H1 (cell line): ENCODE data around the gene THRB.

ENCODE experiments used
- POLR2AphosphoS5 ChIP-seq: IDR thresholded peaks from 2 replicates; pipeline ENCODE4 v1.6.1; 2011; ENCODE audit warnings: low read depth, low read length
- TF ChIP-seq, protein P1 (sequence below): fragments of 300-600 bp; sonication (generic); IDR thresholded peaks from 2 replicates; pipeline ENCODE4 v1.7.1; 2012; ENCODE audit warnings: low read length, moderate library complexity, mild to moderate bottlenecking, inconsistent platforms; ENCODE audit not compliant: insufficient replicate concordance

DNA sequence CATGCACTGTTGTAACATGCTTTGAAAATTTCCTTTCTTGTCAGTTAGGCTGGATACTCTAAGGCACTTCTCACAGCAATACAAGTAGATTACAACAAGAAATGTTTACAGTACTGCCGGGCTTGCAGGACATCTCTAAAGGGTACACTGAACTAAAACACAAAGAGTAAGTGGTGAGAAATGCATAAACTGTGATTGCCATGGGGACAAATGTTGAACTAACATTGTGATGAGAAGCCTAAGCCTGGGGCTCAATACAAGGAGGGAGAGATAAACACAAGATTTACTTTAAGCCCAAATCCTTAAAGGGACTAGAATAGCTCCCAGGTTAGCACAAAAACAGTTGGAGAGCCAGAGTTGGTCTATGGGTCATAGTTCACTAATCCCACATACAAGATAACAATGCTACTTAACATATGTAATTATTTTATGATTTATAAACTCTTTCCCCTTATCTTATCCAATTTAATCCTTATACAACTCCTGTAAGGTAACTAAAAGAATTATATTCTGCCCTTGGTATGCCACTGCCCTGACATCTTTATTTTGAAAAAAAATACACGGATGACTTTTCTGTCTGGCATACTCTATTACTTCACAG, 126.9 kb downstream of the THRB start:
- TF ChIP-seq POLR2AphosphoS5, result no peak
- TF ChIP-seq, protein P1, sequence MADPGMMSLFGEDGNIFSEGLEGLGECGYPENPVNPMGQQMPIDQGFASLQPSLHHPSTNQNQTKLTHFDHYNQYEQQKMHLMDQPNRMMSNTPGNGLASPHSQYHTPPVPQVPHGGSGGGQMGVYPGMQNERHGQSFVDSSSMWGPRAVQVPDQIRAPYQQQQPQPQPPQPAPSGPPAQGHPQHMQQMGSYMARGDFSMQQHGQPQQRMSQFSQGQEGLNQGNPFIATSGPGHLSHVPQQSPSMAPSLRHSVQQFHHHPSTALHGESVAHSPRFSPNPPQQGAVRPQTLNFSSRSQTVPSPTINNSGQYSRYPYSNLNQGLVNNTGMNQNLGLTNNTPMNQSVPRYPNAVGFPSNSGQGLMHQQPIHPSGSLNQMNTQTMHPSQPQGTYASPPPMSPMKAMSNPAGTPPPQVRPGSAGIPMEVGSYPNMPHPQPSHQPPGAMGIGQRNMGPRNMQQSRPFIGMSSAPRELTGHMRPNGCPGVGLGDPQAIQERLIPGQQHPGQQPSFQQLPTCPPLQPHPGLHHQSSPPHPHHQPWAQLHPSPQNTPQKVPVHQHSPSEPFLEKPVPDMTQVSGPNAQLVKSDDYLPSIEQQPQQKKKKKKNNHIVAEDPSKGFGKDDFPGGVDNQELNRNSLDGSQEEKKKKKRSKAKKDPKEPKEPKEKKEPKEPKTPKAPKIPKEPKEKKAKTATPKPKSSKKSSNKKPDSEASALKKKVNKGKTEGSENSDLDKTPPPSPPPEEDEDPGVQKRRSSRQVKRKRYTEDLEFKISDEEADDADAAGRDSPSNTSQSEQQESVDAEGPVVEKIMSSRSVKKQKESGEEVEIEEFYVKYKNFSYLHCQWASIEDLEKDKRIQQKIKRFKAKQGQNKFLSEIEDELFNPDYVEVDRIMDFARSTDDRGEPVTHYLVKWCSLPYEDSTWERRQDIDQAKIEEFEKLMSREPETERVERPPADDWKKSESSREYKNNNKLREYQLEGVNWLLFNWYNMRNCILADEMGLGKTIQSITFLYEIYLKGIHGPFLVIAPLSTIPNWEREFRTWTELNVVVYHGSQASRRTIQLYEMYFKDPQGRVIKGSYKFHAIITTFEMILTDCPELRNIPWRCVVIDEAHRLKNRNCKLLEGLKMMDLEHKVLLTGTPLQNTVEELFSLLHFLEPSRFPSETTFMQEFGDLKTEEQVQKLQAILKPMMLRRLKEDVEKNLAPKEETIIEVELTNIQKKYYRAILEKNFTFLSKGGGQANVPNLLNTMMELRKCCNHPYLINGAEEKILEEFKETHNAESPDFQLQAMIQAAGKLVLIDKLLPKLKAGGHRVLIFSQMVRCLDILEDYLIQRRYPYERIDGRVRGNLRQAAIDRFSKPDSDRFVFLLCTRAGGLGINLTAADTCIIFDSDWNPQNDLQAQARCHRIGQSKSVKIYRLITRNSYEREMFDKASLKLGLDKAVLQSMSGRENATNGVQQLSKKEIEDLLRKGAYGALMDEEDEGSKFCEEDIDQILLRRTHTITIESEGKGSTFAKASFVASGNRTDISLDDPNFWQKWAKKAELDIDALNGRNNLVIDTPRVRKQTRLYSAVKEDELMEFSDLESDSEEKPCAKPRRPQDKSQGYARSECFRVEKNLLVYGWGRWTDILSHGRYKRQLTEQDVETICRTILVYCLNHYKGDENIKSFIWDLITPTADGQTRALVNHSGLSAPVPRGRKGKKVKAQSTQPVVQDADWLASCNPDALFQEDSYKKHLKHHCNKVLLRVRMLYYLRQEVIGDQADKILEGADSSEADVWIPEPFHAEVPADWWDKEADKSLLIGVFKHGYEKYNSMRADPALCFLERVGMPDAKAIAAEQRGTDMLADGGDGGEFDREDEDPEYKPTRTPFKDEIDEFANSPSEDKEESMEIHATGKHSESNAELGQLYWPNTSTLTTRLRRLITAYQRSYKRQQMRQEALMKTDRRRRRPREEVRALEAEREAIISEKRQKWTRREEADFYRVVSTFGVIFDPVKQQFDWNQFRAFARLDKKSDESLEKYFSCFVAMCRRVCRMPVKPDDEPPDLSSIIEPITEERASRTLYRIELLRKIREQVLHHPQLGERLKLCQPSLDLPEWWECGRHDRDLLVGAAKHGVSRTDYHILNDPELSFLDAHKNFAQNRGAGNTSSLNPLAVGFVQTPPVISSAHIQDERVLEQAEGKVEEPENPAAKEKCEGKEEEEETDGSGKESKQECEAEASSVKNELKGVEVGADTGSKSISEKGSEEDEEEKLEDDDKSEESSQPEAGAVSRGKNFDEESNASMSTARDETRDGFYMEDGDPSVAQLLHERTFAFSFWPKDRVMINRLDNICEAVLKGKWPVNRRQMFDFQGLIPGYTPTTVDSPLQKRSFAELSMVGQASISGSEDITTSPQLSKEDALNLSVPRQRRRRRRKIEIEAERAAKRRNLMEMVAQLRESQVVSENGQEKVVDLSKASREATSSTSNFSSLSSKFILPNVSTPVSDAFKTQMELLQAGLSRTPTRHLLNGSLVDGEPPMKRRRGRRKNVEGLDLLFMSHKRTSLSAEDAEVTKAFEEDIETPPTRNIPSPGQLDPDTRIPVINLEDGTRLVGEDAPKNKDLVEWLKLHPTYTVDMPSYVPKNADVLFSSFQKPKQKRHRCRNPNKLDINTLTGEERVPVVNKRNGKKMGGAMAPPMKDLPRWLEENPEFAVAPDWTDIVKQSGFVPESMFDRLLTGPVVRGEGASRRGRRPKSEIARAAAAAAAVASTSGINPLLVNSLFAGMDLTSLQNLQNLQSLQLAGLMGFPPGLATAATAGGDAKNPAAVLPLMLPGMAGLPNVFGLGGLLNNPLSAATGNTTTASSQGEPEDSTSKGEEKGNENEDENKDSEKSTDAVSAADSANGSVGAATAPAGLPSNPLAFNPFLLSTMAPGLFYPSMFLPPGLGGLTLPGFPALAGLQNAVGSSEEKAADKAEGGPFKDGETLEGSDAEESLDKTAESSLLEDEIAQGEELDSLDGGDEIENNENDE, result no peak
